Fibroblast of villous mesenchyme (primary cell): ENCODE measurements around the gene FLII. TPM values are rescaled to one million over a fixed set of nuclear protein-coding genes. Genes with fewer than 3 reads are reported as not detected.

ENCODE experiments used
- DNase-seq: peaks from one replicate; pipeline ENCODE4 v3.0.0-alpha.2; 2010; ENCODE audit warnings: low read depth
- H3K4me3 ChIP-seq: 2 replicates; pipeline ENCODE4 v1.5.1; 2011; ENCODE audit warnings: low read depth, mild to moderate bottlenecking, low read length
- CTCF ChIP-seq: IDR thresholded peaks from 2 replicates; pipeline ENCODE4 v1.5.1; 2012; ENCODE audit warnings: low read depth, mild to moderate bottlenecking, low read length; ENCODE audit not compliant: insufficient read depth
- total RNA-seq: library from RNA; depleted of rRNA; stranded (reverse); fragments of >200 nt; gene quantifications from 2 replicates; pipeline ENCODE4 v1.2.3, GENCODE V29; 2012

FLII gene
- total RNA-seq, 1 donor = 244 TPM

- H3K4me3 ChIP-seq = no peak overlapping the region
- DNase-seq = no peak
- no peak for TF ChIP-seq CTCF
Observed at GRCh38 chr17:18267366-18267765, 8.8 kb upstream of the FLII start.

- no peak for DNase-seq
- no peak for TF ChIP-seq CTCF
- no peak overlapping the region for H3K4me3 ChIP-seq
Observed at GRCh38 chr17:18263885-18264682, 5.5 kb upstream of the FLII start.

GRCh38 chr17:18262641-18263040, 4.1 kb upstream of the FLII start:
- no peak for TF ChIP-seq CTCF
- DNase-seq = no peak

GRCh38 chr17:18262111-18262510, 3.6 kb upstream of the FLII start:
- H3K4me3 ChIP-seq = no peak overlapping the region
- TF ChIP-seq CTCF = no peak
- DNase-seq = no peak

More at GRCh38 chr17:18262641-18263040, 4.1 kb upstream of the FLII start:
- H3K4me3 ChIP-seq = no peak overlapping the region

- H3K4me3 ChIP-seq = peak overlapping the region; percentile 89
- no peak for TF ChIP-seq CTCF
- no peak for DNase-seq
Observed at GRCh38 chr17:18261659-18262058, 3.1 kb upstream of the FLII start.

- DNase-seq = peak; percentile 38
- peak overlapping the region; percentile 89 for H3K4me3 ChIP-seq
- no peak for TF ChIP-seq CTCF
Observed at GRCh38 chr17:18261146-18261515, 2.6 kb upstream of the FLII start.
